GM12801 (cell line): Measurements from ENCODE around the gene CD200R1.

Experiments
- TF ChIP-seq, protein P1 (sequence below): IDR thresholded peaks from one replicate; pipeline ENCODE4 v1.5.1; 2011; ENCODE audit warnings: control low read depth; ENCODE audit not compliant: insufficient read length; ENCODE audit errors: extremely low read depth

CD200R1 gene

DNA sequence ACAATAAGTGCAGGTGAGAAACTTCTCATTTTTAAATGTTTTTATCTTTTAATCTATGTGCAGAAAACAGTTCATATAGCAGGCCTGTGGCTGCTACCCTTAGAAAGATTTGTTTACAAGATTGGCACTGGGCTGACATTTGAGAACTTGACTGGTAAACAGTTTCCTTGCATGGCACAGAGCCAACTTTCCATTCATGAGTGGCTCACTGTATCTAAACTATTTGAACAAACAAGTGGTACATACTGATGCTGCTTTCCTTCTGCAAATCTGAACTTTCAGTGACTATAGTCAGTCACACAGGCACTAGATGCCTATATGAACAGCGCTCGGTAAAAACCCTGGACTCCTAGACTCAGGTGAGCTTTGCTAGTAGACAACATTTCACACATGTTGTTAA lies 9.6 kb upstream of the CD200R1 start:
- TF ChIP-seq, protein P1, sequence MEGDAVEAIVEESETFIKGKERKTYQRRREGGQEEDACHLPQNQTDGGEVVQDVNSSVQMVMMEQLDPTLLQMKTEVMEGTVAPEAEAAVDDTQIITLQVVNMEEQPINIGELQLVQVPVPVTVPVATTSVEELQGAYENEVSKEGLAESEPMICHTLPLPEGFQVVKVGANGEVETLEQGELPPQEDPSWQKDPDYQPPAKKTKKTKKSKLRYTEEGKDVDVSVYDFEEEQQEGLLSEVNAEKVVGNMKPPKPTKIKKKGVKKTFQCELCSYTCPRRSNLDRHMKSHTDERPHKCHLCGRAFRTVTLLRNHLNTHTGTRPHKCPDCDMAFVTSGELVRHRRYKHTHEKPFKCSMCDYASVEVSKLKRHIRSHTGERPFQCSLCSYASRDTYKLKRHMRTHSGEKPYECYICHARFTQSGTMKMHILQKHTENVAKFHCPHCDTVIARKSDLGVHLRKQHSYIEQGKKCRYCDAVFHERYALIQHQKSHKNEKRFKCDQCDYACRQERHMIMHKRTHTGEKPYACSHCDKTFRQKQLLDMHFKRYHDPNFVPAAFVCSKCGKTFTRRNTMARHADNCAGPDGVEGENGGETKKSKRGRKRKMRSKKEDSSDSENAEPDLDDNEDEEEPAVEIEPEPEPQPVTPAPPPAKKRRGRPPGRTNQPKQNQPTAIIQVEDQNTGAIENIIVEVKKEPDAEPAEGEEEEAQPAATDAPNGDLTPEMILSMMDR = no peak

DNA sequence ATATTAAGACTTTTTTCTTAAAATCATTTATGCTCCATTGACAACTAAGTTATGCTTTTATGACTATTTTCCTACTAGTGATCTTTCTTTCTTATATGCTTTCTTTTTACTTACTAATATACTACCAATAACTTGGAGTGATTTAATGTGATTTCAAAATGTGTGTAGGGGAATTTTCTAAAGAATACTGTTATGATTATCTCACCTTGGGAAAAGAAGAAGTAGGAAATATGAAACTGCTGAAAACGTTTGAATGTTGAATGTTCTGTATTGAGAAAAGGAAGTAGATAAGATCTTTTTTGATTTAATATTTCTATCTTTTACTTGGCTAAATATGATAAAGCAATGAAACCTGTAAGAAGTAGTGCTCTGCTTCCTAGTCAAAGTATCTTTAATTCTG lies 7.8 kb upstream of the CD200R1 start:
- TF ChIP-seq, protein P1 = no peak

DNA sequence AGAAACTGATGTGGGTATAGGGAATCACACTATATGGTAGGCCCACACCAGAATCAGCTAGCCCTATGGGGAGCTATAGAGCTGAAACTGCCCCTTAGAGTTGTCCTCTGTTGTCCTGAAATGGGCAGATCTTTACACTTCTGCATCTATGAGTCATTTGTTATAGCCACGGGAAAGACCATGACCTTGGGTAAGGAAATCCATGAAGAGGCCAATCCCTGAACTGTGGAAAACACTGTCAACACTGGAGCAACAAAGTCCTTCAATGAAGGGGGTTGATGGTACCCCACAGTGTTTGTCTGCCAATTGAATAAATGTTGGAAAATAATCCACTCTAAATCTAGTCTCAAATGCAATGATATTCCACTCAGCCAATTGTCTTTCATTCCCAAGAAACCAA lies 5.2 kb upstream of the CD200R1 start:
- TF ChIP-seq, protein P1 = no peak

DNA sequence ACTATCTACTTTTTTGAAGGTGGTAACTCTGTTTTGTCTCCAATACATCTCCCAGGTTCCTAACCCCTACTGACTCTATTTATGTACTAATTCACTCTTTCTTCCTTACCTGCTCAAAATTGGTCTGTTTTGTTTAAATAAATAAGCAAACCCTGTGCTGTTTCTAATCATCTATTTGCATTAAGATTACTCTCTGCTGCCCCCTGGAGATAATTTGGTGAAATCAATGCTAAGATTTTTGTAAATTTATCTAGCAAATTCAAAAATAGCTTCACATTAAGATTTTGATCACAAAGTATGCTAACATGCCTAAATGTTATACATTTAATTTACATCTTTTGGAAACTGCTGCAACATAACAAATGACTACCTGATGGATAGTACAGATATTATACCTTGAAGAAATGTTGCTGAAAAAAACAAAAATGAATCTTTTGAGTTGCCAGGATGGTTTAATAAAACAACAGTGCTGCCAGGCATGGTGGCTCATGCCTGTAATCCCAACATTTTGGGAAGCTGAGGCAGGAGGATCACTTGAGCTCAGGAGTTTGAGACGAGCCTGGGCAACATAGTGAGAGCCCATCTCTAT lies 4.4 kb upstream of the CD200R1 start:
- TF ChIP-seq, protein P1 = no peak

DNA sequence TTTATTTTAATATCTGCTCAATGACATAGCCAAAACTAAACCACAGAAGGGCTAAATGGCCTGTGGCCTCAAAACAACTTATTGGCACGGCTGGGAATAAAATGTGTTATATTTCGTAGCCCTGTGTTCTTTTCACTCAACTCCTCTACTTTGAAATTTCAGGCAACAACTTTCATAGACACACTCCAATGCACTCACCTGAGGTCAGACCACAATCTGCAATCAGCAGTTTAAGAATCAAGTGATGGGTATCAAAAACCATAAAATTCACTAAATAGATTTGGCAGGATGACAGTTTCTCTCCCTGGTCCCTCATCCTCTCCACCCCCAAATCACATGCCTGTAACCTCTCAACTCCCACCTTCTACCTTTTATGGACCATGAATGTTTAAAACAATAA lies 2.0 kb upstream of the CD200R1 start:
- TF ChIP-seq, protein P1 = no peak

DNA sequence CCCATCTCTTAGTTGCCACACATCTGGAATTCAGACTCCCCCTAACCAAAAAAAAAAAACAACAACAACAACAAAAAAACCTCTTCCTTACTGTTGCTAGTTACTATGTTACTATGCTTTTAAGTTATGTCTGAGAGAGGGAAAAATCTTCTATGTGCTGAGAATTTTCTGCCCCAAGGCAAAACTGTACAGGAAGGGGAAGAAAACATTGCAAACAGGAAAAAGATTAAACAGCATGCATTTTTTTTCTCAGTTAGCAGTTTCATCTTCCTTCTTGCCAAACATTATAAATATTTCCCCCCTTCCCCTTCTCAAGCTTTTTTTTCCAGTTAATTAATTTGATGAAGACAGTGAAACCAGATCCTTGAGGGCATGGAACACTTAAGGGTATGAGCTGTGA lies 1.1 kb upstream of the CD200R1 start:
- TF ChIP-seq, protein P1 = no peak

DNA sequence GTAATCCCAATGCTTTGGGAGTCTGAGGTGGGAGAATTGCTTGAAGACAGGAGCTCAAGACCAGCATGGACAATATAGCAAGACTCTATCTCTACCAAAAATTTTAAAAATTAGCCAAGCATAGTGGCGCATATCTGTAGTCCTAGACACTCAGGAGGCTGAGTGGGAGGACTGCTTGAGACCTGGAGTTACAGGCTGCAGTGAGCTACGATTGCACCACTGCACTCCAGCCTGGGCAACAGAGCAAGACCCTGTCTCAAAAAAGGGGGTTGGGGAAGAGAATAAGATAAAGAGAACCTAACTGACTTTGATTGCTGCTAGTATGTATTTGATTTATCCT lies 755 bp downstream of the CD200R1 start:
- TF ChIP-seq, protein P1 = no peak
